ENCODE data around the gene PTPRK.

GRCh38 chr6:128461501-128461900, 58.9 kb downstream of the PTPRK start:
- TF ChIP-seq CTCF (conservative IDR thresholded peaks at IDR 0.05 in 1 of 2, IDR thresholded peaks at IDR 0.05 in 1 of 2; ENCODE audit: extremely low read depth in 1 of 2, insufficient read depth in 1 of 2, low read depth in 1 of 2, low read length in 2 of 2) (no peak), EZH2 (IDR thresholded peaks at IDR 0.05; ENCODE audit: borderline replicate concordance, low read length) (no peak)
